H1 (cell line): Measurements from ENCODE around the gene SPEM1. TPM values are rescaled to one million over a fixed set of nuclear protein-coding genes. Genes with fewer than 3 reads are reported as not detected.

Experiments used
- CTCF ChIA-PET: fragments of 300-600 bp; sonication (Branson Sonifier 250); formaldehyde crosslinking; loops from one replicate; lab custom pipeline; 2021; ENCODE audit not compliant: partially characterized antibody; lab: Charles Lee
- POLR2A ChIA-PET: fragments of 300-600 bp; sonication (Branson Sonifier 250); formaldehyde crosslinking; loops from one replicate; lab custom pipeline; 2021; ENCODE audit warnings: inconsistent platforms; ENCODE audit not compliant: partially characterized antibody; lab: Charles Lee
- DNase-seq, 2 experiments: peaks; one replicate each; pipeline versions ENCODE4 v3.0.0 to v3.0.0-alpha.2; 2010 to 2022; ENCODE audit warnings: low spot score in 2 of 2, low read depth in 1 of 2, mixed read lengths in 1 of 2
- FAIRE-seq: peaks from 2 replicates; lab custom pipeline; 2011; peaks lifted over from hg19 to GRCh38; lab: Jason Lieb, UNC
- H2AFZ ChIP-seq: 2 replicates; pipeline ENCODE4 v1.8.1; 2012; ENCODE audit warnings: low read length, inconsistent platforms
- H2AK5ac ChIP-seq: 2 replicates; pipeline ENCODE4 v1.6.1; 2013; ENCODE audit warnings: low read depth, low read length
- H2BK120ac ChIP-seq: replicated peaks from 2 replicates; pipeline ENCODE3; 2013; ENCODE audit warnings: low read depth, low read length, inconsistent platforms
- H2BK12ac ChIP-seq: 2 replicates; pipeline ENCODE4 v1.6.1; 2013; ENCODE audit warnings: low read depth, low read length
- H2BK15ac ChIP-seq: 2 replicates; pipeline ENCODE4 v1.6.1; 2013; ENCODE audit warnings: low read length
- H2BK20ac ChIP-seq: 2 replicates; pipeline ENCODE4 v1.6.1; 2013; ENCODE audit warnings: low read length
- H2BK5ac ChIP-seq: 2 replicates; pipeline ENCODE4 v1.6.1; 2013; ENCODE audit warnings: low read depth, low read length
- H3K14ac ChIP-seq: 2 replicates; pipeline ENCODE4 v1.6.1; 2013; ENCODE audit warnings: inconsistent platforms; ENCODE audit not compliant: insufficient read length
- H3K18ac ChIP-seq: 2 replicates; pipeline ENCODE4 v1.6.1; 2013; ENCODE audit warnings: low read length; ENCODE audit errors: extremely low read depth
- H3K23ac ChIP-seq: 2 replicates; pipeline ENCODE4 v1.6.1; 2013; ENCODE audit warnings: inconsistent platforms; ENCODE audit not compliant: insufficient read length
- H3K23me2 ChIP-seq: 2 replicates; pipeline ENCODE4 v1.6.1; 2013; ENCODE audit warnings: low read depth, low read length
- H3K27ac ChIP-seq: 2 replicates; pipeline ENCODE4 v1.6.1; 2011; ENCODE audit warnings: low read depth, low read length, inconsistent platforms
- H3K27me3 ChIP-seq, 4 experiments: replicated peaks in 1 of 4; 1 replicate in 1 of 4; 2 replicates in 3 of 4; pipeline versions ENCODE4 v1.6.1 to v1.8.1; 2011 to 2013; ENCODE audit warnings: low read length in 3 of 4, mild to moderate bottlenecking in 3 of 4, inconsistent platforms in 2 of 4, mixed read lengths in 2 of 4, moderate library complexity in 1 of 4; ENCODE audit not compliant: control insufficient read depth in 3 of 4, insufficient read depth in 3 of 4; ENCODE audit errors: extremely low read depth in 1 of 4
- H3K36me3 ChIP-seq, 4 experiments: 2 replicates each; pipeline versions ENCODE4 v1.6.1 to v1.8.1; 2011 to 2013; ENCODE audit warnings: mild to moderate bottlenecking in 4 of 4, low read length in 3 of 4, moderate library complexity in 2 of 4, control low read depth in 1 of 4, inconsistent platforms in 1 of 4; ENCODE audit not compliant: insufficient read depth in 4 of 4, control insufficient read depth in 2 of 4
- H3K4ac ChIP-seq: replicated peaks from 2 replicates; pipeline ENCODE3; 2013; ENCODE audit warnings: low read length, low read depth, mixed read lengths, inconsistent platforms; ENCODE audit not compliant: insufficient read length
- H3K4me1 ChIP-seq, 4 experiments: replicated peaks in 1 of 4; 1 replicate in 1 of 4; 2 replicates in 3 of 4; pipeline versions ENCODE4 v1.6.1 to v1.8.1; 2011 to 2013; ENCODE audit warnings: low read length in 3 of 4, inconsistent platforms in 2 of 4, mixed read lengths in 1 of 4; ENCODE audit not compliant: insufficient read depth in 4 of 4, control insufficient read depth in 3 of 4
- H3K4me2 ChIP-seq, 2 experiments: 2 replicates each; pipeline versions ENCODE4 v1.6.1 to v1.8.1; 2011 to 2013; ENCODE audit warnings: low read depth in 2 of 2, low read length in 2 of 2, control low read depth in 1 of 2, inconsistent platforms in 1 of 2, mild to moderate bottlenecking in 1 of 2; ENCODE audit not compliant: insufficient read depth in 1 of 2
- H3K4me3 ChIP-seq, 4 experiments: fragments of 200-600, 300-600 bp in 1 of 4; sonication (generic), shearing (Covaris generic), sonication (Bioruptor Twin) in 1 of 4; 2 replicates each; pipeline versions ENCODE4 v1.5.1 to v1.8.1; 2011 to 2016; ENCODE audit warnings: low read length in 4 of 4, low read depth in 3 of 4, control low read depth in 2 of 4, inconsistent platforms in 2 of 4, mild to moderate bottlenecking in 2 of 4, mixed read lengths in 1 of 4, moderate library complexity in 1 of 4; ENCODE audit not compliant: insufficient read depth in 2 of 4; ENCODE audit errors: extremely low read depth in 1 of 4
- H3K56ac ChIP-seq: replicated peaks from 2 replicates; pipeline ENCODE3; 2013; ENCODE audit warnings: low read depth, mild to moderate bottlenecking, mixed read lengths, low read length, inconsistent platforms; ENCODE audit not compliant: insufficient read length
- H3K79me1 ChIP-seq: 2 replicates; pipeline ENCODE4 v1.6.1; 2013; ENCODE audit warnings: low read depth, low read length, control low read depth
- H3K79me2 ChIP-seq, 2 experiments: 2 replicates each; pipeline versions ENCODE4 v1.6.1 to v1.8.1; 2012 to 2013; ENCODE audit warnings: low read length in 2 of 2, mild to moderate bottlenecking in 2 of 2, inconsistent platforms in 1 of 2; ENCODE audit not compliant: insufficient read depth in 2 of 2, control insufficient read depth in 1 of 2
- H3K9ac ChIP-seq, 4 experiments: replicated peaks in 1 of 4; 1 replicate in 1 of 4; 2 replicates in 3 of 4; pipeline versions ENCODE4 v1.6.1 to v1.8.1; 2011 to 2013; ENCODE audit warnings: low read depth in 3 of 4, low read length in 3 of 4, control low read depth in 2 of 4, mild to moderate bottlenecking in 2 of 4, moderate library complexity in 2 of 4, inconsistent platforms in 1 of 4; ENCODE audit errors: extremely low read depth in 1 of 4
- H3K9me3 ChIP-seq, 2 experiments: 2 replicates each; pipeline versions ENCODE4 v1.6.1 to v1.8.1; 2012 to 2013; ENCODE audit warnings: mild to moderate bottlenecking in 2 of 2, moderate library complexity in 2 of 2, control low read depth in 1 of 2, inconsistent platforms in 1 of 2, low read depth in 1 of 2, low read length in 1 of 2, mixed read lengths in 1 of 2; ENCODE audit not compliant: insufficient read depth in 2 of 2
- H4K20me1 ChIP-seq, 2 experiments: replicated peaks in 1 of 2; 2 replicates each; pipeline versions ENCODE3 to v1.8.1; 2011 to 2013; ENCODE audit warnings: inconsistent platforms in 2 of 2, low read length in 2 of 2, mild to moderate bottlenecking in 1 of 2; ENCODE audit not compliant: insufficient read depth in 2 of 2, control insufficient read depth in 1 of 2
- H4K5ac ChIP-seq: 2 replicates; pipeline ENCODE4 v1.6.1; 2013; ENCODE audit warnings: low read length, low read depth, mixed read lengths, inconsistent platforms; ENCODE audit not compliant: insufficient read length
- H4K8ac ChIP-seq: 2 replicates; pipeline ENCODE4 v1.8.0; 2013; ENCODE audit warnings: mild to moderate bottlenecking, moderate library complexity, low read length, inconsistent platforms; ENCODE audit not compliant: insufficient read depth; ENCODE audit errors: extremely low read depth
- H4K91ac ChIP-seq: replicated peaks from 2 replicates; pipeline ENCODE3; 2013; ENCODE audit warnings: low read length, mixed read lengths, inconsistent platforms; ENCODE audit not compliant: insufficient read length
- CHD1 ChIP-seq: IDR thresholded peaks from 2 replicates; pipeline ENCODE4 v1.6.1; 2012; ENCODE audit warnings: low read depth, low read length, improper control_type of control experiment
- EZH2 ChIP-seq: fragments of 200-600 bp; sonication (generic); IDR thresholded peaks from 2 replicates; pipeline ENCODE4 v1.7.1; 2012; ENCODE audit warnings: low read depth, mild to moderate bottlenecking, moderate library complexity, low read length, inconsistent platforms; ENCODE audit not compliant: severe bottlenecking
- KDM4A ChIP-seq: IDR thresholded peaks from one replicate; pipeline ENCODE4 v1.7.1; 2012; ENCODE audit warnings: low read depth, mild to moderate bottlenecking, moderate library complexity, low read length, inconsistent platforms; ENCODE audit not compliant: severe bottlenecking
- KDM5A ChIP-seq: fragments of 200-600 bp; IDR thresholded peaks from 2 replicates; pipeline ENCODE4 v1.7.1; 2012; ENCODE audit warnings: mild to moderate bottlenecking, low read length, inconsistent platforms, mixed read lengths
- POLR2AphosphoS5 ChIP-seq: IDR thresholded peaks from 2 replicates; pipeline ENCODE4 v1.6.1; 2011; ENCODE audit warnings: low read depth, low read length
- SP2 ChIP-seq: IDR thresholded peaks from 2 replicates; pipeline ENCODE4 v1.6.1; 2012; ENCODE audit warnings: mild to moderate bottlenecking, low read length, inconsistent platforms
- SP4 ChIP-seq: IDR thresholded peaks from 2 replicates; pipeline ENCODE4 v1.6.1; 2012; ENCODE audit warnings: low read length, inconsistent platforms
- TBP ChIP-seq: IDR thresholded peaks from 2 replicates; pipeline ENCODE4 v1.6.1; 2011; ENCODE audit warnings: low read depth, low read length, improper control_type of control experiment
- WGBS, 2 experiments: shearing (Covaris generic) in 1 of 2; methylation state at CpG; one replicate each; pipeline versions ENCODE4 v1.1.6 to v1.1.7; 2013 to 2015; ENCODE audit warnings: low lambda C conversion rate in 2 of 2, mixed read lengths in 2 of 2, inconsistent platforms in 1 of 2, low coverage in 1 of 2, missing lambda C conversion rate in 1 of 2; ENCODE audit not compliant: insufficient replicate concordance in 2 of 2, insufficient coverage in 1 of 2, insufficient read length in 1 of 2; ENCODE audit errors: extremely low coverage in 1 of 2, missing lambda C conversion rate in 1 of 2; 5-methylcytosine and 5-hydroxymethylcytosine counted together
- polyA plus RNA-seq, 7 experiments: library from polyadenylated mRNA; depleted of rRNA in 3 of 7; stranded (reverse) in 5 of 7; unstranded in 2 of 7; fragments of >200 nt in 5 of 7; fragments of 200-250 nt in 2 of 7; gene quantifications; 1 replicate in 5 of 7; 2 replicates in 1 of 7; 4 replicates in 1 of 7; pipeline versions ENCODE4 v1.2.1 to v1.2.3, GENCODE V29; 2011 to 2013; ENCODE audit warnings: missing spikeins in 2 of 7, mixed read lengths in 2 of 7
- total RNA-seq: library from RNA; stranded (reverse); fragmentation: NEBNext Ultra II Directional; extraction: Animal tissue kit (Norgen Biotek cat#: 25700); gene quantifications from 2 replicates; pipeline ENCODE4 v1.2.1, GENCODE V29; 2021
- TF ChIP-seq, protein P1 (sequence below): IDR thresholded peaks from 2 replicates; pipeline ENCODE4 v1.6.1; 2012; ENCODE audit warnings: low read length, inconsistent platforms

The SPEM1 gene
- total and polyA plus RNA-seq, 2 of the 8 experiments (the other 6 are each of a cell fraction or from before 2014, with no cell fraction given): not detected

DNA sequence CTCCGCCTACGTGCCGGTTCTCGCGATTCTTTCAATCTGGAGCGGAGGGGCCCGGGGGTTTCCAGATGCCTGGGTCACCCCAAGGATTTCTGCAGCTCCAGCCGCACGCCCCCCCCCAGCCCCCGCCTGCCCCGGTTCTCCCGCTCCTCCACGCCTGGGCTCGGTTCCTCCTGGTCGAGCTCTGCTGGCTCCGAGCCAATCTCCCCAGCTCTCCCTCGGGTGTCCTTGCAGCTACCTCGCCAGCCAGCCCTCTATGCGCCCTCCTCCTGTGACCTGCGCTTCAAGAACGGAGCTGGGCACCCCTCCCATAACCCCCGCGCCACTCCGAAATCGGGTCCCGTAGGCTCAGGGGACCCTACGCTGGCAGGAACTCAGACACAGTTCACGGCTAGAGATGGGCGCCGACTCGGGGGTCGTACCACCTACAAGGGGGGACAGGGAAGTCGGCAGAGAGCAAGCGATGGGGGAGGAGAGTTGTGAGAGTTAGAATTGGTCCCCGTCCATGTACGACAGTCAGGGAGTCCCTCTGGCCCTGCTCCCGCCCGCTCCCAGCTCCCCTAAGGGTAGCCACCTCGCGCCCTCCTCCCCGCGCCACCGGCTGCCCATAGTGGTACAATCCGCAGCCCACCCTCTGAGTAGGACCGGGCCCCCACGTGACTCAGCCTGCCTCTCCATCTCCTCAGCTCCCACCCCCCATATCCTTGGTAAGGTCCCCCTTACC lies 20.1 kb downstream of the SPEM1 start:
- Histone ChIP-seq H3K27me3 (peaks cover 2 to 19% (median 13%) of the 10 kb centered on the region in 4 experiments; a peak in 6 of 7 replicates), H2AK5ac (no peak overlapping the region), H4K91ac (peak overlapping the region; percentile 94), H2BK20ac (no peak overlapping the region), H2BK120ac (peak overlapping the region; percentile 57), H4K5ac (peak overlapping the region; percentile 95), H3K23ac (no peak overlapping the region), H3K56ac (peak overlapping the region; percentile 92), H3K9me3 (no peaks in the 10 kb centered on the region), H3K4me3 (peak overlapping the region; percentile 50 to 83 (median 67)), H2BK12ac (peak overlapping the region; percentile 80; the same call in 1 of the 2 replicates), H4K20me1 (no peaks in the 10 kb centered on the region), H2AFZ (no peak overlapping the region; the same call in 1 of the 2 replicates), H2BK5ac (peak overlapping the region; percentile 90), H3K4ac (peak overlapping the region; percentile 58), H3K79me1 (no peaks in the 10 kb centered on the region), H3K4me2 (peak overlapping the region; percentile 91), H3K9ac (peak overlapping the region; percentile 73 to 95 (median 92)), H3K36me3 (no peaks in the 10 kb centered on the region), H3K18ac (peak overlapping the region; percentile 100), H3K23me2 (peaks cover 34% of the 10 kb centered on the region), H3K27ac (peak overlapping the region; percentile 98), H2BK15ac (no peak overlapping the region), H3K79me2 (no peaks in the 10 kb centered on the region), H3K4me1 (peaks cover 3 to 35% (median 17%) of the 10 kb centered on the region in 4 experiments), H4K8ac (peak overlapping the region; percentile 97; the same call in 1 of the 2 replicates), H3K14ac (no peak overlapping the region)
- DNase-seq: peak in 1 of 2 experiments; percentile 90
- ChIA-PET POLR2A (interaction anchor here (0.6 to 15.5 kb wide), 24 partner anchors 8 to 247 kb away, joined by 3 to 339 read pairs (median 4); partner anchors contain the start of genes ACAP1, NLGN2, POLR2A and SLC35G6), CTCF (interaction anchor here (0.7 to 5.4 kb wide), 19 partner anchors 8 to 144 kb away, joined by 3 to 26 read pairs (median 3); partner anchors contain the start of genes NLGN2, SLC35G6, SPEM2 and TMEM256)
- 2% methylated on average over 37 of the region's 46 CpGs; no CpG with 5 or more reads in 1 of the 2 experiments for WGBS, 2 experiments
- FAIRE-seq: no peak
- TF ChIP-seq POLR2AphosphoS5: no peak
- no peak for TF ChIP-seq EZH2
- TF ChIP-seq KDM4A: no peak
- TF ChIP-seq SP2: no peak
- TF ChIP-seq TBP: 0 out of 2 replicates have a peak, but pooled peaks have one; percentile 12
- TF ChIP-seq, protein P1, sequence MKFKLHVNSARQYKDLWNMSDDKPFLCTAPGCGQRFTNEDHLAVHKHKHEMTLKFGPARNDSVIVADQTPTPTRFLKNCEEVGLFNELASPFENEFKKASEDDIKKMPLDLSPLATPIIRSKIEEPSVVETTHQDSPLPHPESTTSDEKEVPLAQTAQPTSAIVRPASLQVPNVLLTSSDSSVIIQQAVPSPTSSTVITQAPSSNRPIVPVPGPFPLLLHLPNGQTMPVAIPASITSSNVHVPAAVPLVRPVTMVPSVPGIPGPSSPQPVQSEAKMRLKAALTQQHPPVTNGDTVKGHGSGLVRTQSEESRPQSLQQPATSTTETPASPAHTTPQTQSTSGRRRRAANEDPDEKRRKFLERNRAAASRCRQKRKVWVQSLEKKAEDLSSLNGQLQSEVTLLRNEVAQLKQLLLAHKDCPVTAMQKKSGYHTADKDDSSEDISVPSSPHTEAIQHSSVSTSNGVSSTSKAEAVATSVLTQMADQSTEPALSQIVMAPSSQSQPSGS: no peak
- TF ChIP-seq SP4: no peak
- no peak for TF ChIP-seq KDM5A
- TF ChIP-seq CHD1: peak; percentile 93
